HG02759 (cell line): ENCODE results near the gene XRCC4.
A peak's percentile ranks its signal among the peaks of the same experiment; 100 is the strongest.

Experiments
- ATAC-seq: cut with Tn5 transposase; IDR thresholded peaks from one replicate; pipeline ENCODE4 v1.9.1; 2021; ENCODE audit warnings: mild to moderate bottlenecking, moderate library complexity; ENCODE audit not compliant: unreplicated experiment

Gene XRCC4

DNA sequence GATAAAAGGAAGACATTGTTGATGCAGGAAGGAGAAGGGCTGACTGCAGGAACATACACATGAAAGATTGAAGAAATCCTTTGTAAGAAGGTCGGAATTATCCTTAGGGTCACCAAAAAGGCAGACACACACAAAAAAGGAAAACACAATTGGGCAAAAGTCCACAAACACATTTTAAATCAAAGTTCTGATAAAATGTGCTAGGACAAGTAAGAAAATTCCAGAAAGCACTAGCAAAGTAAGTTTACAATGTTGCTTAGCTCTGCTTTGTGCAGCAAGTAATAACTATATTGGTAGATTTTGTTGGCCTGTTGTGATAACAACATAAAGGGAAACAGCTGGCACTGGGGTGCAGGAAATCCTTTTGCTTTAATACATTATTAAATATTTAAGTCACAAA is 294.4 kb downstream of the XRCC4 start:
- no peak for ATAC-seq

- no peak for ATAC-seq
Measured at GRCh38 chr5:83374547-83374946, 297.2 kb downstream of the XRCC4 start.

DNA sequence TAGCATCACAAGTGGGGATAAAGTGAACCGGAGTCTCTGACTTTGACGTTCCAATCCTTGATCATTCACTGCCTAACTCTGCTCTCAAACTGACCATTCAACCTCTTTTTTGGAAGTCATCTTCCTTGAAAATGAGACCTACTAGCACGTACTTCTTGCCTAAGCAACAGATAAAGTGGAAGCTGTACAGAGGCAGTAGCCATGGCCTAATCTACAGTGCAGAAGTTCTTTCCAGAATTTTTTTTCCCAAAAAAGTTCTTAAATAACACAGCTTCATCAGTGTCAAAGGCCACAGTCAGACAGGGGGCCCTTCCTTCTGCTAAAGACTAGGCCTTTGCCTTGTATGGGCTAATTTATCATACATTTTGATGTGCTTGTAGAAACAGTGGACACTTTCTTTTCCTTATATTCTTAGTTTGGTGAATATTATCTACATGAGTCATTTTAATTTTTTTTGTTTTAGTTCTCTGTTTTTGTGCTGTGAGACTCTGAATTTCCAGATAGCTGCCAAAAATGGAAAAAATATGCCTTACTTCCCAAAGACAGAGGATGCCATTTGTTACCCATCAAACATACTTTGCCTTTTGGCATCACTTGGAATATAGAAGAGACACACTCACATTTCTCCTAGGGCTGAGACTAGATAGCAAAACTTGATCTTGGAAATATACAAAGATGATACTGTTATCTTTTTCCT is 297.9 kb downstream of the XRCC4 start:
- no peak for ATAC-seq

GRCh38 chr5:83376461-83376860 is 299.1 kb downstream of the XRCC4 start:
- ATAC-seq, result no peak

GRCh38 chr5:83377131-83377865 is 300.0 kb downstream of the XRCC4 start:
- ATAC-seq, result no peak

- no peak for ATAC-seq
Measured at GRCh38 chr5:83378624-83379289, 301.4 kb downstream of the XRCC4 start.

- no peak for ATAC-seq
Measured at GRCh38 chr5:83385812-83386211, 308.5 kb downstream of the XRCC4 start.

DNA sequence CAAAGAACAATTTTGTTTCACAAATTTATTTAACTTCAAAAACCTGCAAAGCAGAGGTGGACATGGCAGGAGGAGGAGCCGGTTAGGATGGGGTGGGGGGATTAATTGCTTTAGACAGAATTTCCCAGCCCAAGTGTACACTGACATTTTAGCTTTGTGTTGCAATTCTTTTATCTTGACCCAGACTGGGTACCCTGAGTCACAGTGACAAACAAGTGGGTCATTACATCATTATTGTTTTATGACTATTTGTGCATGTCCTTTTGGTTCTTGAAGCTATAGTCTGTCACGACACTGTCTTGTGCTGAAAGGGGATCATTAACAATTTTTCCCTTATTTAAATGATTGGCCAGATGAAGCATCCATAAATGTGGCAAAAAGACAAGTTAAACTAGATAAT is 309.7 kb downstream of the XRCC4 start:
- no peak for ATAC-seq

- ATAC-seq, result no peak
Measured at GRCh38 chr5:83388608-83389007, 311.3 kb downstream of the XRCC4 start.

DNA sequence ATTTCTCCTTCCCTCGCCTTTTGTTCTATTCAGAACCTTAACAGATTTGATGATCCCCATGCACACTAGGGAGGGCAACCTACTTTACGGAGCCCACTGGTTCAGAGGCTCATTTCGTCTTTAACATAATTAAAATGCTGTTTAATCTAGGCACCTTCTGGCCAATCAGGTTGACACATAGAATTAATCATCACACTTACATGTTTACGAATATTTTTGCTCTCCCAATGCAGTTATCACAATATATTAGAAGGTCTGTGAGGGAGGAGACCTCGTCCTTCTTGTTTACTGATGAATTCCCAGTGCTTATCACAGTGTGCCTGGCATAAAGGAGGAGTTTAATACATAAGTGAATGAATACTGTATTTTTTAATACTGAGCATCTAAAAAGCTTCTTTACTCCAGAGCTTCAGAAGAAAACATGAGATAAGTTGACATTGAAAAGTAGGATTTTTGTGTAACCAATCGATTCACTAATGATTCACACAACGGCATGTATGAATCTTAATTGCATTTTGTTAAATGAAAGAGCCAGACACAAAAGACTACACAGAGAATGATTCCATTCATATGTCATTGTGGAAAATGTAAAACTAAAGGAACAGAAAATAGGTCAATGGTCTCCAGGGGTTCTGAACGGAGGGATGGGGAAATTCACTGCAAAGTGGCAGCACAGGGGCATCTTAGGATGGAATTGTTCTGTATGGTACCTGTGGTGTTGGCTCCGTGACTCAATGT is 315.6 kb downstream of the XRCC4 start:
- ATAC-seq, result no peak

- ATAC-seq, result no peak
Measured at GRCh38 chr5:83393504-83393866, 316.1 kb downstream of the XRCC4 start.

DNA sequence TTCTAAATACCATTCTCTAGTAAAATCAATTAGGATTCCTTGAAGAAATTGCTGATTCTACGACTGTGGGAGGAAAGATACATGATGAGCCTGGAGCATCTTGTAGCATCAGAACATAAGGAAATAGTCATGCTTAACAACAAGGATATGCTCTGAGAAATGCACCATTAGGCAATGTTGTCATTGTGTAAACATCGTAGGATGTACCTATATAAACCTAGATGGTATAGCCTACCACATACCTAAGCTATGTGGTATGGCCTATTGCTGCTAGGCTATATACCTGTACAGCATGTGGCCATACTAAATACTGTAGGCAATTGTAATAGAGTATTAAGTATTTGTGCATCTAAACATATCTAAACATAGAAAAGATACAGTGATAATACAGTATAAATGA is 316.8 kb downstream of the XRCC4 start:
- no peak for ATAC-seq

DNA sequence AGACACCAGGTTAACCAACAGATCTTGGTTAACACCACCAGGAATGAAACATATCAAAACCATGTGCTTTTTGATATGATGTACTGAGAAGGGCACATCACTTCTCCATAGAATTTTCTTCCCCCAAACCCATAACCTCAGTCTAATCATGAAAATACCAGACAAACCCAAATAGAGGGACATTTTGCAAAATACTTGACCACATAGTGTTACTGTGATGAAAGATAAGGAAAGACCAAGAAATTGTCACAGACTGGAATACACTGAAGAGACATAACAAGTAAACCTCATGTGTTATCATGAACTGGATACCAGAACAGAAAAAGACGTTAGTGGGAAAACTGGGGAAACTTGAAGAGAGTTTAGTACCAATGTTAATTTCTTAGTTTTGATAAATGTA is 319.3 kb downstream of the XRCC4 start:
- no peak for ATAC-seq

- ATAC-seq, result no peak
Measured at GRCh38 chr5:83397658-83398057, 320.3 kb downstream of the XRCC4 start.

GRCh38 chr5:83400241-83400640 is 322.9 kb downstream of the XRCC4 start:
- ATAC-seq, result no peak

GRCh38 chr5:83400701-83401100 is 323.4 kb downstream of the XRCC4 start:
- no peak for ATAC-seq

DNA sequence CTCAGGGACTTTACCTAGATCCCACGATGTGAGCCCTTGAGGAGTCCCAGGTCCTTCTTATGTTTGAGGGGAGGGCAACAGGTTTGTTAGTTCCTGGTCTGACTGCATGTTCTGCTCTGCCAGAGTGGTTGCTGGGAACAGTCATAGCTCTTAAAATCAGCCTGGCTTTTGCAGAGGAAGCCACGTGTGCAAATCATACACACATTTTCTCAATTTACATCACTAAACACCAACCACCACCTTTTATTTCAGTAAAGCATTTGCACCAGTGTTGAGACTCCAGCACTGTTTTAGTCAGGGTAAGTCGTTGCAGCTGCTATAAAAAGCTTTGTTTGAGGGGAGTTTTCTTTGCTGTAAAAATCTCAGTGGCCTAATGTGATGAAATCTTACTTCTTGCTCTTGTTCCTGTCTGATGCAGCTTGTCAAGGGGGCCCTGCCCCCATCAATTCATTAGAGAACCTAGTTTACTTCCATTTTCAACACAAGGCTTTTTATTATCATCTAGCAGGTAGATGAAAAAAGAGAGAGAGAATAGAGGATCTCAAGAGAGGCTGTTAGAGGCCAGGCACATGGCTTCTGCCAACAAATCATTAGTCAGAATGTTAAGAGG is 323.9 kb downstream of the XRCC4 start:
- peak; percentile 73 for ATAC-seq

GRCh38 chr5:83401775-83402174 is 324.4 kb downstream of the XRCC4 start:
- no peak for ATAC-seq
